ENCODE results near the gene PDLIM5. TPM values are rescaled to one million over a fixed set of nuclear protein-coding genes. Genes with fewer than 3 reads are reported as not detected.

Gene PDLIM5
- total and polyA plus RNA-seq, 2 of the 8 experiments (the other 6 are each of a cell fraction or from before 2014, with no cell fraction given), result 37.3 to 62.1 TPM

DNA sequence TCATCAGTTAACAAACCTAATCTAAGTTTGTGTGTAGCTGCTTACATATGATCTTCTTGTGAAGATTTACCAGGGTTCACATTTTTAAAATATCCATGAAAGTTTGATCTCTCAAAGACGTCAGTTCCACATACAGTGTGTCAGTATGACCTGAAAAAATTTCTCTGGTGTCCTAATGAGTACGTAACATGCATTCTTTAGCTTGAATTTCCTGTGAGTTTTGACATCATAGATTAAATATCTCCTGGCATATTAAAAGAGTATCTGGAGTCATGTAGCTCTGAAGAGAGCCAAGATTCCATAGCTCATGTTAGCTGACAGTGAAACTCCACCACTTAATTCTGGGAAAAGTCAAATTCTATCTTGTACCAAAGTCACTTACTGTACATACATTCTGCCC, 43.9 kb upstream of the PDLIM5 start (continued):
- TF ChIP-seq, protein P1, sequence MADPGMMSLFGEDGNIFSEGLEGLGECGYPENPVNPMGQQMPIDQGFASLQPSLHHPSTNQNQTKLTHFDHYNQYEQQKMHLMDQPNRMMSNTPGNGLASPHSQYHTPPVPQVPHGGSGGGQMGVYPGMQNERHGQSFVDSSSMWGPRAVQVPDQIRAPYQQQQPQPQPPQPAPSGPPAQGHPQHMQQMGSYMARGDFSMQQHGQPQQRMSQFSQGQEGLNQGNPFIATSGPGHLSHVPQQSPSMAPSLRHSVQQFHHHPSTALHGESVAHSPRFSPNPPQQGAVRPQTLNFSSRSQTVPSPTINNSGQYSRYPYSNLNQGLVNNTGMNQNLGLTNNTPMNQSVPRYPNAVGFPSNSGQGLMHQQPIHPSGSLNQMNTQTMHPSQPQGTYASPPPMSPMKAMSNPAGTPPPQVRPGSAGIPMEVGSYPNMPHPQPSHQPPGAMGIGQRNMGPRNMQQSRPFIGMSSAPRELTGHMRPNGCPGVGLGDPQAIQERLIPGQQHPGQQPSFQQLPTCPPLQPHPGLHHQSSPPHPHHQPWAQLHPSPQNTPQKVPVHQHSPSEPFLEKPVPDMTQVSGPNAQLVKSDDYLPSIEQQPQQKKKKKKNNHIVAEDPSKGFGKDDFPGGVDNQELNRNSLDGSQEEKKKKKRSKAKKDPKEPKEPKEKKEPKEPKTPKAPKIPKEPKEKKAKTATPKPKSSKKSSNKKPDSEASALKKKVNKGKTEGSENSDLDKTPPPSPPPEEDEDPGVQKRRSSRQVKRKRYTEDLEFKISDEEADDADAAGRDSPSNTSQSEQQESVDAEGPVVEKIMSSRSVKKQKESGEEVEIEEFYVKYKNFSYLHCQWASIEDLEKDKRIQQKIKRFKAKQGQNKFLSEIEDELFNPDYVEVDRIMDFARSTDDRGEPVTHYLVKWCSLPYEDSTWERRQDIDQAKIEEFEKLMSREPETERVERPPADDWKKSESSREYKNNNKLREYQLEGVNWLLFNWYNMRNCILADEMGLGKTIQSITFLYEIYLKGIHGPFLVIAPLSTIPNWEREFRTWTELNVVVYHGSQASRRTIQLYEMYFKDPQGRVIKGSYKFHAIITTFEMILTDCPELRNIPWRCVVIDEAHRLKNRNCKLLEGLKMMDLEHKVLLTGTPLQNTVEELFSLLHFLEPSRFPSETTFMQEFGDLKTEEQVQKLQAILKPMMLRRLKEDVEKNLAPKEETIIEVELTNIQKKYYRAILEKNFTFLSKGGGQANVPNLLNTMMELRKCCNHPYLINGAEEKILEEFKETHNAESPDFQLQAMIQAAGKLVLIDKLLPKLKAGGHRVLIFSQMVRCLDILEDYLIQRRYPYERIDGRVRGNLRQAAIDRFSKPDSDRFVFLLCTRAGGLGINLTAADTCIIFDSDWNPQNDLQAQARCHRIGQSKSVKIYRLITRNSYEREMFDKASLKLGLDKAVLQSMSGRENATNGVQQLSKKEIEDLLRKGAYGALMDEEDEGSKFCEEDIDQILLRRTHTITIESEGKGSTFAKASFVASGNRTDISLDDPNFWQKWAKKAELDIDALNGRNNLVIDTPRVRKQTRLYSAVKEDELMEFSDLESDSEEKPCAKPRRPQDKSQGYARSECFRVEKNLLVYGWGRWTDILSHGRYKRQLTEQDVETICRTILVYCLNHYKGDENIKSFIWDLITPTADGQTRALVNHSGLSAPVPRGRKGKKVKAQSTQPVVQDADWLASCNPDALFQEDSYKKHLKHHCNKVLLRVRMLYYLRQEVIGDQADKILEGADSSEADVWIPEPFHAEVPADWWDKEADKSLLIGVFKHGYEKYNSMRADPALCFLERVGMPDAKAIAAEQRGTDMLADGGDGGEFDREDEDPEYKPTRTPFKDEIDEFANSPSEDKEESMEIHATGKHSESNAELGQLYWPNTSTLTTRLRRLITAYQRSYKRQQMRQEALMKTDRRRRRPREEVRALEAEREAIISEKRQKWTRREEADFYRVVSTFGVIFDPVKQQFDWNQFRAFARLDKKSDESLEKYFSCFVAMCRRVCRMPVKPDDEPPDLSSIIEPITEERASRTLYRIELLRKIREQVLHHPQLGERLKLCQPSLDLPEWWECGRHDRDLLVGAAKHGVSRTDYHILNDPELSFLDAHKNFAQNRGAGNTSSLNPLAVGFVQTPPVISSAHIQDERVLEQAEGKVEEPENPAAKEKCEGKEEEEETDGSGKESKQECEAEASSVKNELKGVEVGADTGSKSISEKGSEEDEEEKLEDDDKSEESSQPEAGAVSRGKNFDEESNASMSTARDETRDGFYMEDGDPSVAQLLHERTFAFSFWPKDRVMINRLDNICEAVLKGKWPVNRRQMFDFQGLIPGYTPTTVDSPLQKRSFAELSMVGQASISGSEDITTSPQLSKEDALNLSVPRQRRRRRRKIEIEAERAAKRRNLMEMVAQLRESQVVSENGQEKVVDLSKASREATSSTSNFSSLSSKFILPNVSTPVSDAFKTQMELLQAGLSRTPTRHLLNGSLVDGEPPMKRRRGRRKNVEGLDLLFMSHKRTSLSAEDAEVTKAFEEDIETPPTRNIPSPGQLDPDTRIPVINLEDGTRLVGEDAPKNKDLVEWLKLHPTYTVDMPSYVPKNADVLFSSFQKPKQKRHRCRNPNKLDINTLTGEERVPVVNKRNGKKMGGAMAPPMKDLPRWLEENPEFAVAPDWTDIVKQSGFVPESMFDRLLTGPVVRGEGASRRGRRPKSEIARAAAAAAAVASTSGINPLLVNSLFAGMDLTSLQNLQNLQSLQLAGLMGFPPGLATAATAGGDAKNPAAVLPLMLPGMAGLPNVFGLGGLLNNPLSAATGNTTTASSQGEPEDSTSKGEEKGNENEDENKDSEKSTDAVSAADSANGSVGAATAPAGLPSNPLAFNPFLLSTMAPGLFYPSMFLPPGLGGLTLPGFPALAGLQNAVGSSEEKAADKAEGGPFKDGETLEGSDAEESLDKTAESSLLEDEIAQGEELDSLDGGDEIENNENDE (IDR thresholded peaks at IDR 0.05; ENCODE audit: insufficient replicate concordance, low read length), result no peak
- TF ChIP-seq, protein P2, sequence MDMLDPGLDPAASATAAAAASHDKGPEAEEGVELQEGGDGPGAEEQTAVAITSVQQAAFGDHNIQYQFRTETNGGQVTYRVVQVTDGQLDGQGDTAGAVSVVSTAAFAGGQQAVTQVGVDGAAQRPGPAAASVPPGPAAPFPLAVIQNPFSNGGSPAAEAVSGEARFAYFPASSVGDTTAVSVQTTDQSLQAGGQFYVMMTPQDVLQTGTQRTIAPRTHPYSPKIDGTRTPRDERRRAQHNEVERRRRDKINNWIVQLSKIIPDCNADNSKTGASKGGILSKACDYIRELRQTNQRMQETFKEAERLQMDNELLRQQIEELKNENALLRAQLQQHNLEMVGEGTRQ (IDR thresholded peaks at IDR 0.05; ENCODE audit: low read length), result no peak
- TF ChIP-seq KDM4A (IDR thresholded peaks at IDR 0.05; ENCODE audit: low read depth, low read length, severe bottlenecking) (no peak), ZNF274 (IDR thresholded peaks at IDR 0.05; ENCODE audit: borderline replicate concordance, extremely low read depth, low read length) (no peak), YY1 (IDR thresholded peaks at IDR 0.05; ENCODE audit: low read depth, low read length) (no peak), CBX8 (IDR thresholded peaks at IDR 0.05; ENCODE audit: borderline replicate concordance, low read depth, low read length) (no peak), NRF1 (IDR thresholded peaks at IDR 0.05; ENCODE audit: low read depth, low read length) (no peak), TCF12 (IDR thresholded peaks at IDR 0.05; ENCODE audit: low read depth, low read length) (no peak)
- TF ChIP-seq, protein P3, sequence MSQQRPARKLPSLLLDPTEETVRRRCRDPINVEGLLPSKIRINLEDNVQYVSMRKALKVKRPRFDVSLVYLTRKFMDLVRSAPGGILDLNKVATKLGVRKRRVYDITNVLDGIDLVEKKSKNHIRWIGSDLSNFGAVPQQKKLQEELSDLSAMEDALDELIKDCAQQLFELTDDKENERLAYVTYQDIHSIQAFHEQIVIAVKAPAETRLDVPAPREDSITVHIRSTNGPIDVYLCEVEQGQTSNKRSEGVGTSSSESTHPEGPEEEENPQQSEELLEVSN (IDR thresholded peaks at IDR 0.05), result no peak

All from H1 (cell line).